ENCODE measurements around the gene CRIM1. TPM values are rescaled to one million over a fixed set of nuclear protein-coding genes. Genes with fewer than 3 reads are reported as not detected.
A peak's percentile ranks its signal among the peaks of the same experiment; 100 is the strongest.

CRIM1 gene
- total and polyA plus RNA-seq, 7 donors = 3.0 to 148 (median 55.6) TPM

DNA sequence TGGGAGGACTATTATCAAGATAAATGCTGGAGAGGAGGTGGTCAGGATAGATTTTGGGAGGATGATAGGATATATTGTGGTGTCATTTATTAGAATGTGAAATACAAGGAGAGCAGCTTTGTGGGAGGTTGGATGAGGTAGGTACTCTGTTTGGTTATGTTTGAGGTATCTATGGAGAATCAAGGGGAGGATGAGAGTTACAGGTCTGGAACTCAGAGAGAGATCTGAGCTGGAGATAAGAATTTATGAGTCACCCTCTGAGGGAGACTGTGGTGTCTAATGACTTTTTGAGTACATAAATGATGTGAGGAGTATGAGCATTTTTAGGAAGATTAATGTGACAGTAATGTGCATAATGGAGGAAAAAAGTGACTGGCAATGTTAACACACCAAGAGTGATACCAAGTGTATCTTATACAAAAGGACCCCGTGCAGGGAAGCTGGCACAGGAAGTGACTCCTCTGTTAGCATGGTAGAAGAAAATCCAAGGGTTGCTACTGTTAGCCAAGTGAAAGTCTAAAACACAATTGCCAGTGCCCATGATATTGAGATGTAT is 48.2 kb downstream of the CRIM1 start:
- intact Hi-C loops (cut with DNase I) = no loop called here
- 37 to 72% methylated on average over 1 of the region's 1 CpG for WGBS, 2 donors
- H3K4me1 ChIP-seq = peaks cover 0 to 59% (median 26%) of the 10 kb centered on the region in 4 donors
- H3K4me3 ChIP-seq = no peak overlapping the region
- no peaks in the 10 kb centered on the region for H3K9me3 ChIP-seq
- DNase-seq = no peak
- H3K27me3 ChIP-seq = no peaks in the 10 kb centered on the region
- H3K27ac ChIP-seq = peak overlapping the region in 2 of 4 donors; percentile 32 to 48
- TF ChIP-seq POLR2AphosphoS5 (IDR thresholded peaks at IDR 0.05) = no peak
- TF ChIP-seq, protein P1, sequence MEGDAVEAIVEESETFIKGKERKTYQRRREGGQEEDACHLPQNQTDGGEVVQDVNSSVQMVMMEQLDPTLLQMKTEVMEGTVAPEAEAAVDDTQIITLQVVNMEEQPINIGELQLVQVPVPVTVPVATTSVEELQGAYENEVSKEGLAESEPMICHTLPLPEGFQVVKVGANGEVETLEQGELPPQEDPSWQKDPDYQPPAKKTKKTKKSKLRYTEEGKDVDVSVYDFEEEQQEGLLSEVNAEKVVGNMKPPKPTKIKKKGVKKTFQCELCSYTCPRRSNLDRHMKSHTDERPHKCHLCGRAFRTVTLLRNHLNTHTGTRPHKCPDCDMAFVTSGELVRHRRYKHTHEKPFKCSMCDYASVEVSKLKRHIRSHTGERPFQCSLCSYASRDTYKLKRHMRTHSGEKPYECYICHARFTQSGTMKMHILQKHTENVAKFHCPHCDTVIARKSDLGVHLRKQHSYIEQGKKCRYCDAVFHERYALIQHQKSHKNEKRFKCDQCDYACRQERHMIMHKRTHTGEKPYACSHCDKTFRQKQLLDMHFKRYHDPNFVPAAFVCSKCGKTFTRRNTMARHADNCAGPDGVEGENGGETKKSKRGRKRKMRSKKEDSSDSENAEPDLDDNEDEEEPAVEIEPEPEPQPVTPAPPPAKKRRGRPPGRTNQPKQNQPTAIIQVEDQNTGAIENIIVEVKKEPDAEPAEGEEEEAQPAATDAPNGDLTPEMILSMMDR (IDR thresholded peaks at IDR 0.05) = no peak
- TF ChIP-seq EP300 (IDR thresholded peaks at IDR 0.05) = no peak
- TF ChIP-seq POLR2A (IDR thresholded peaks at IDR 0.05) = no peak
- H3K36me3 ChIP-seq = no peaks in the 10 kb centered on the region

DNA sequence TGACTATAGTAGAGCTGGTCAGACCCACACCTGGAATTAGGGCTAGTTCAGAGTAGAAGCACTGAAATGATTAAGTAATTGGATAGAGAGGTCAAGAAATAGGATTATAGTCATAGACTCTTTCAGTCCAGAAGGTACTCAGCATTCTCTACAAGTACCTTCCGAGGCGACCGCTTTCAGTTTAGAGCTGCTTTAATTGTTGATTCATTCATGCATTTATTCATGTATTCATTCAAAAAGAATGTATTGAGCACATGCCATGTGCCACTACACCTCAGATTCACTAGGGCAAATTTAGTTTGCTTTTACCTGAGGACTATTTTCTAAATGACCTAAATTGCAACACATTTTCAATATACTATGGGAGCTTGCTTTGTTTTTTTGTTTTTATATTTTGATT is 48.7 kb downstream of the CRIM1 start:
- no peak for DNase-seq
- H3K4me3 ChIP-seq = no peak overlapping the region
- H3K9me3 ChIP-seq = no peaks in the 10 kb centered on the region
- no peaks in the 10 kb centered on the region for H3K27me3 ChIP-seq
- WGBS, 2 donors = 87 to 97% methylated on average over 3 of the region's 3 CpGs
- peak overlapping the region in 2 of 4 donors; percentile 32 to 48 for H3K27ac ChIP-seq
- H3K36me3 ChIP-seq = no peaks in the 10 kb centered on the region
- peaks cover 0 to 58% (median 28%) of the 10 kb centered on the region in 4 donors for H3K4me1 ChIP-seq
- TF ChIP-seq POLR2A (IDR thresholded peaks at IDR 0.05) (no peak), EP300 (IDR thresholded peaks at IDR 0.05) (no peak), POLR2AphosphoS5 (IDR thresholded peaks at IDR 0.05) (no peak)
- TF ChIP-seq, protein P1 (IDR thresholded peaks at IDR 0.05) = no peak
- intact Hi-C loops (cut with DNase I) = no loop called here

DNA sequence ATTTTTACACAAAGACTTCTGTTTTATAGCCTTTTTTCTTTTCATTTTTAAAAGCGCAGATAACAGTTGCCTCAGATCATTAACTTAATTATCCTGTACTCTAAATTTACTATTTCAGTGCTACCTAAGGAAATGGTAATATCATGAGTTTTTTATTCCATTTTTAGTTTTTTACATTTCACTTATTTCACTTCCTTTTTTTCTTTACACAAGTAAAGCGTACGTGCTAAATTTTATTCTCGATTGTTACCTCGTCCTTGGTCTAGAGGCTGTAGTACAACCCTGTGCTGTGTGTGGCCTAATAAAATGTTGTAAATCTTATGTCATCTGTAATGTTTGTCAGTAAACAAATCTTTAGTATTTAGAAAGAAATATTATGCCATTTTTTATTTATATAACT is 49.2 kb downstream of the CRIM1 start:
- intact Hi-C loops (cut with DNase I) = no loop called here
- no peak for DNase-seq
- H3K27me3 ChIP-seq = no peaks in the 10 kb centered on the region
- peaks cover 0 to 63% (median 31%) of the 10 kb centered on the region in 4 donors for H3K4me1 ChIP-seq
- H3K27ac ChIP-seq = peak overlapping the region in 2 of 4 donors; percentile 32 to 48
- H3K4me3 ChIP-seq = no peak overlapping the region
- WGBS, 2 donors = 54 to 72% methylated on average over 5 of the region's 5 CpGs
- H3K36me3 ChIP-seq = no peaks in the 10 kb centered on the region
- TF ChIP-seq, protein P1 (IDR thresholded peaks at IDR 0.05) = no peak
- TF ChIP-seq POLR2AphosphoS5 (IDR thresholded peaks at IDR 0.05) (no peak), EP300 (IDR thresholded peaks at IDR 0.05) (no peak), POLR2A (IDR thresholded peaks at IDR 0.05) (no peak)
- H3K9me3 ChIP-seq = no peaks in the 10 kb centered on the region

DNA sequence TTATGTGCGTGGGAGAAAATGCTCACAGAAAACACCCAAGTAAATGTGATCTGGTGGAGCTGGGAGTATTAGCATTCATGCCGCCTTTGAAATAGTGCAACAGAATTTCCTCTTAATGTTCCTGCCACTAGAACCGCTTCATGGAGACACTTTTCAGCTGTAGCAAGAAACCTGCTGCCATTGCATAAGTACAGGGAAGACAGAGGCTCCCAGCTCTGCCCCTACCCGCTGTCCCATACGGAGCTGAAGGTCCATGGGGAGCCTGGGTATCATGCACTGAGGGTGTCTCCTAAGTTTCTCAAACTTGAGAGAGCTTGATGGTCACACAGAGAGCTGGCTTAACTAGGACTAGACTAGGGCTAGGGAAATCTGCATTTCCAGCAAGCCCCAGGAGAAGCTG is 49.6 kb downstream of the CRIM1 start:
- no peak overlapping the region for H3K4me3 ChIP-seq
- intact Hi-C loops (cut with DNase I) = no loop called here
- H3K4me1 ChIP-seq = peaks cover 0 to 67% (median 35%) of the 10 kb centered on the region in 4 donors
- TF ChIP-seq, protein P1 (IDR thresholded peaks at IDR 0.05) = no peak
- TF ChIP-seq POLR2AphosphoS5 (IDR thresholded peaks at IDR 0.05) (no peak), EP300 (IDR thresholded peaks at IDR 0.05) (no peak), POLR2A (IDR thresholded peaks at IDR 0.05) (no peak)
- no peaks in the 10 kb centered on the region for H3K9me3 ChIP-seq
- DNase-seq = no peak
- no peaks in the 10 kb centered on the region for H3K36me3 ChIP-seq
- peak overlapping the region in 2 of 4 donors; percentile 32 to 48 for H3K27ac ChIP-seq
- no peaks in the 10 kb centered on the region for H3K27me3 ChIP-seq
- 90 to 94% methylated on average over 5 of the region's 5 CpGs for WGBS, 2 donors

DNA sequence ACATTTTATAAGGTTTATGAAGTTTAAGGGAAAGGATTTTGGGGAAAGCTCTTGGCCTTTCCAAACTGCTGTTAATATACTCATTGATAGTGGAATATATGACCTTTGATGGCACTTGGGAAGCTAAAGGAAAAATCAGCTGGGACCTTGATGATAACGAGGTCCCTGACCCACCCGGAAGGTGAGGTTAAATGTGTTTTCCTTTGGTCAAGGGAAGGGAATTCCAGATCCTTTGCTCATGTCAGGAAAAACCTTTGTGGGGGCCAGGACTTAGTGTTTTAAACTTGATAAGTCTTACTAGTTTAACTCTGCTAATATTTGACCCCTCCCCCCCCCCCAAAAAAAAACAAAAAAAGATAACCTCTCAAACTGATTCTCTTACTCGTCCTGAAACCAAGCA is 50.7 kb downstream of the CRIM1 start:
- Histone ChIP-seq H3K36me3 (no peaks in the 10 kb centered on the region), H3K27me3 (no peaks in the 10 kb centered on the region), H3K4me1 (peaks cover 0 to 76% (median 42%) of the 10 kb centered on the region in 4 donors), H3K4me3 (no peak overlapping the region), H3K27ac (peak overlapping the region in 2 of 4 donors; percentile 47 to 62), H3K9me3 (no peaks in the 10 kb centered on the region)
- intact Hi-C loops (cut with DNase I) = no loop called here
- DNase-seq = no peak
- 64 to 85% methylated on average over 3 of the region's 3 CpGs for WGBS, 2 donors
- no peak for TF ChIP-seq POLR2A (IDR thresholded peaks at IDR 0.05)
- TF ChIP-seq, protein P1 (IDR thresholded peaks at IDR 0.05) = no peak
- no peak for TF ChIP-seq EP300 (IDR thresholded peaks at IDR 0.05)
- TF ChIP-seq POLR2AphosphoS5 (IDR thresholded peaks at IDR 0.05) = no peak
